Stimulated activated CD4-positive, alpha-beta T cell treated with anti-CD3 and anti-CD28 coated beads, Interleukin-15, amount 100 ng/mL, for 1 hour (primary cell): ENCODE data around the gene PCGF3.
"Not testable (repeated sequence)": the region's sequence is repeated elsewhere in the genome, so short reads cannot be mapped to it uniquely, and the experiment has no call there.

ENCODE experiments used
- DNase-seq, 2 donors: peaks; one replicate each; pipeline ENCODE4 v3.0.0-alpha.2; 2020; ENCODE audit warnings: low read depth in 1 of 2, low spot score in 1 of 2

The PCGF3 gene

GRCh38 chr4:667545-667925 is 38.1 kb upstream of the PCGF3 start:
- DNase-seq: no peak

GRCh38 chr4:668219-668618 is 37.4 kb upstream of the PCGF3 start:
- not testable (repeated sequence) for DNase-seq

- DNase-seq: not testable (repeated sequence)
Observed at GRCh38 chr4:669806-670559, 35.6 kb upstream of the PCGF3 start.

GRCh38 chr4:671769-672168 is 33.9 kb upstream of the PCGF3 start:
- no peak for DNase-seq

GRCh38 chr4:673349-674091 is 32.1 kb upstream of the PCGF3 start:
- no peak for DNase-seq

GRCh38 chr4:674172-675035 is 31.2 kb upstream of the PCGF3 start, which contains the start of the genes ATP5ME and MYL5:
TSS of gene ATP5ME (minus strand) at chr4:674276. CDS start at chr4:674247, 29 bp downstream.
TSS of gene MYL5 (plus strand) at chr4:674542. CDS start at chr4:678027, 3,485 bp downstream.
- peak; percentile 98 for DNase-seq

GRCh38 chr4:675036-675882 is 30.4 kb upstream of the PCGF3 start:
- DNase-seq: no peak

GRCh38 chr4:675980-676870 is 29.4 kb upstream of the PCGF3 start:
- DNase-seq: no peak

GRCh38 chr4:676871-677235 is 28.8 kb upstream of the PCGF3 start:
- DNase-seq: no peak

GRCh38 chr4:677431-678293 is 28.0 kb upstream of the PCGF3 start:
- no peak for DNase-seq

GRCh38 chr4:678331-679103 is 27.1 kb upstream of the PCGF3 start:
- DNase-seq: no peak

- no peak for DNase-seq
Observed at GRCh38 chr4:679104-679481, 26.5 kb upstream of the PCGF3 start.

GRCh38 chr4:679629-680028 is 26.0 kb upstream of the PCGF3 start:
- DNase-seq: no peak

- DNase-seq: no peak
Observed at GRCh38 chr4:680091-680490, 25.5 kb upstream of the PCGF3 start.

- no peak for DNase-seq
Observed at GRCh38 chr4:680551-680927, 25.1 kb upstream of the PCGF3 start.

- peak in 1 of 2 donors; percentile 22 for DNase-seq
Observed at GRCh38 chr4:680928-681645, 24.5 kb upstream of the PCGF3 start.

- DNase-seq: no peak
Observed at GRCh38 chr4:681736-682451, 23.7 kb upstream of the PCGF3 start.
